Measurements from ENCODE around the gene DBR1. TPM values are rescaled to one million over a fixed set of nuclear protein-coding genes. Genes with fewer than 3 reads are reported as not detected.
A peak's percentile ranks its signal among the peaks of the same experiment; 100 is the strongest.

The DBR1 gene
- 9.7 and 12.3 TPM in 2 replicates for total RNA-seq (2014; rRNA removed; shearing (Covaris generic); ENCODE audit: low replicate concordance)

GRCh38 chr3:138174421-138175131 is at the start of gene DBR1:
Gene DBR1, minus strand, starts transcription at chr3:138174921. Its CDS starts 126 bp downstream, at chr3:138174795.
- Histone ChIP-seq H3K27me3 (ENCODE audit: low read length) (no peaks in the 10 kb centered on the region), H3K4me2 (ENCODE audit: low read depth, low read length, poor library complexity, severe bottlenecking) (peak within 1 kb of the TSS; percentile 86), H3K9me2 (replicated peaks; ENCODE audit: insufficient read depth, low read length) (no peaks in the 10 kb centered on the region), H2AFZ (ENCODE audit: low read length) (peak within 1 kb of the TSS; percentile 99), H3K36me3 (ENCODE audit: insufficient read depth, low read length) (peaks cover 10% of the 10 kb centered on the region; the same call in 1 of the 2 replicates), H3K9ac (ENCODE audit: low read length) (peak within 1 kb of the TSS; percentile 82), H3K4me1 (ENCODE audit: low read length) (peaks cover 28% of the 10 kb centered on the region), H4K20me1 (ENCODE audit: insufficient read depth, low read depth, low read length) (no peaks in the 10 kb centered on the region), H3K27ac (ENCODE audit: low read length) (peak within 1 kb of the TSS; percentile 76), H3K4me3 (ENCODE audit: low read length) (peak within 1 kb of the TSS; percentile 80), H3K79me2 (ENCODE audit: low read length) (peaks cover 42% of the 10 kb centered on the region), H3K9me3 (ENCODE audit: low read length) (no peaks in the 10 kb centered on the region)
- DNase-seq: peak; percentile 95

- no peak for DNase-seq
- no peak overlapping the region for H3K4me3 ChIP-seq (ENCODE audit: low read length)
These were observed 48.2 kb upstream of the DBR1 start for GRCh38 chr3:138222942-138223287.

GRCh38 chr3:138222131-138222941 is 47.6 kb upstream of the DBR1 start:
- Histone ChIP-seq H2AFZ (ENCODE audit: low read length) (no peak overlapping the region), H3K9me2 (replicated peaks; ENCODE audit: insufficient read depth, low read length) (no peaks in the 10 kb centered on the region), H4K20me1 (ENCODE audit: insufficient read depth, low read depth, low read length) (no peaks in the 10 kb centered on the region), H3K27me3 (ENCODE audit: low read length) (no peaks in the 10 kb centered on the region), H3K4me2 (ENCODE audit: low read depth, low read length, poor library complexity, severe bottlenecking) (no peak overlapping the region), H3K79me2 (ENCODE audit: low read length) (peaks cover 52% of the 10 kb centered on the region), H3K9me3 (ENCODE audit: low read length) (no peaks in the 10 kb centered on the region), H3K36me3 (ENCODE audit: insufficient read depth, low read length) (peaks cover 33% of the 10 kb centered on the region), H3K4me1 (ENCODE audit: low read length) (no peaks in the 10 kb centered on the region), H3K9ac (ENCODE audit: low read length) (no peak overlapping the region), H3K4me3 (ENCODE audit: low read length) (no peak overlapping the region), H3K27ac (ENCODE audit: low read length) (no peak overlapping the region)
- DNase-seq: no peak

More at GRCh38 chr3:138222942-138223287, 48.2 kb upstream of the DBR1 start:
- no peaks in the 10 kb centered on the region for H3K9me2 ChIP-seq (replicated peaks; ENCODE audit: insufficient read depth, low read length)
- no peak overlapping the region for H2AFZ ChIP-seq (ENCODE audit: low read length)
- H4K20me1 ChIP-seq (ENCODE audit: insufficient read depth, low read depth, low read length): no peaks in the 10 kb centered on the region
- H3K9me3 ChIP-seq (ENCODE audit: low read length): no peaks in the 10 kb centered on the region
- no peak overlapping the region for H3K9ac ChIP-seq (ENCODE audit: low read length)
- H3K27ac ChIP-seq (ENCODE audit: low read length): no peak overlapping the region
- no peaks in the 10 kb centered on the region for H3K4me1 ChIP-seq (ENCODE audit: low read length)
- no peak overlapping the region for H3K4me2 ChIP-seq (ENCODE audit: low read depth, low read length, poor library complexity, severe bottlenecking)
- peaks cover 33% of the 10 kb centered on the region for H3K36me3 ChIP-seq (ENCODE audit: insufficient read depth, low read length)
- H3K79me2 ChIP-seq (ENCODE audit: low read length): peaks cover 49% of the 10 kb centered on the region
- no peaks in the 10 kb centered on the region for H3K27me3 ChIP-seq (ENCODE audit: low read length)

- no peaks in the 10 kb centered on the region for H3K27me3 ChIP-seq (ENCODE audit: low read length)
- H4K20me1 ChIP-seq (ENCODE audit: insufficient read depth, low read depth, low read length): no peaks in the 10 kb centered on the region
- no peaks in the 10 kb centered on the region for H3K9me3 ChIP-seq (ENCODE audit: low read length)
- H3K4me2 ChIP-seq (ENCODE audit: low read depth, low read length, poor library complexity, severe bottlenecking): no peak overlapping the region
- peaks cover 39% of the 10 kb centered on the region for H3K36me3 ChIP-seq (ENCODE audit: insufficient read depth, low read length)
- H3K27ac ChIP-seq (ENCODE audit: low read length): no peak overlapping the region
- H3K4me3 ChIP-seq (ENCODE audit: low read length): no peak overlapping the region
- no peaks in the 10 kb centered on the region for H3K4me1 ChIP-seq (ENCODE audit: low read length)
- no peak overlapping the region for H2AFZ ChIP-seq (ENCODE audit: low read length)
- H3K9ac ChIP-seq (ENCODE audit: low read length): no peak overlapping the region
- peak; percentile 28 for DNase-seq
- H3K9me2 ChIP-seq (replicated peaks; ENCODE audit: insufficient read depth, low read length): no peaks in the 10 kb centered on the region
- H3K79me2 ChIP-seq (ENCODE audit: low read length): peaks cover 64% of the 10 kb centered on the region
These were observed 46.1 kb upstream of the DBR1 start for GRCh38 chr3:138220788-138221187.

GRCh38 chr3:138220242-138220641 is 45.5 kb upstream of the DBR1 start:
- no peaks in the 10 kb centered on the region for H3K27me3 ChIP-seq (ENCODE audit: low read length)
- H3K27ac ChIP-seq (ENCODE audit: low read length): no peak overlapping the region
- H2AFZ ChIP-seq (ENCODE audit: low read length): no peak overlapping the region
- peaks cover 67% of the 10 kb centered on the region for H3K79me2 ChIP-seq (ENCODE audit: low read length)
- H3K4me1 ChIP-seq (ENCODE audit: low read length): no peaks in the 10 kb centered on the region
- peaks cover 35% of the 10 kb centered on the region for H3K36me3 ChIP-seq (ENCODE audit: insufficient read depth, low read length)
- no peak overlapping the region for H3K9ac ChIP-seq (ENCODE audit: low read length)
- no peaks in the 10 kb centered on the region for H3K9me2 ChIP-seq (replicated peaks; ENCODE audit: insufficient read depth, low read length)
- H3K4me3 ChIP-seq (ENCODE audit: low read length): no peak overlapping the region
- H3K4me2 ChIP-seq (ENCODE audit: low read depth, low read length, poor library complexity, severe bottlenecking): no peak overlapping the region
- DNase-seq: no peak
- no peaks in the 10 kb centered on the region for H3K9me3 ChIP-seq (ENCODE audit: low read length)
- H4K20me1 ChIP-seq (ENCODE audit: insufficient read depth, low read depth, low read length): no peaks in the 10 kb centered on the region

GRCh38 chr3:138219255-138219654 is 44.5 kb upstream of the DBR1 start:
- Histone ChIP-seq H3K9me2 (replicated peaks; ENCODE audit: insufficient read depth, low read length) (no peaks in the 10 kb centered on the region), H3K36me3 (ENCODE audit: insufficient read depth, low read length) (peaks cover 29% of the 10 kb centered on the region), H4K20me1 (ENCODE audit: insufficient read depth, low read depth, low read length) (no peaks in the 10 kb centered on the region), H3K9me3 (ENCODE audit: low read length) (no peaks in the 10 kb centered on the region), H3K4me2 (ENCODE audit: low read depth, low read length, poor library complexity, severe bottlenecking) (no peak overlapping the region), H3K4me3 (ENCODE audit: low read length) (no peak overlapping the region), H3K4me1 (ENCODE audit: low read length) (no peaks in the 10 kb centered on the region), H3K79me2 (ENCODE audit: low read length) (peaks cover 77% of the 10 kb centered on the region), H2AFZ (ENCODE audit: low read length) (no peak overlapping the region), H3K27ac (ENCODE audit: low read length) (no peak overlapping the region), H3K9ac (ENCODE audit: low read length) (no peak overlapping the region), H3K27me3 (ENCODE audit: low read length) (no peaks in the 10 kb centered on the region)
- DNase-seq: no peak

- H3K27ac ChIP-seq (ENCODE audit: low read length): no peak overlapping the region
- no peak overlapping the region for H3K9ac ChIP-seq (ENCODE audit: low read length)
- H3K27me3 ChIP-seq (ENCODE audit: low read length): no peaks in the 10 kb centered on the region
- H3K36me3 ChIP-seq (ENCODE audit: insufficient read depth, low read length): peaks cover 18% of the 10 kb centered on the region; the same call in 1 of the 2 replicates
- no peaks in the 10 kb centered on the region for H4K20me1 ChIP-seq (ENCODE audit: insufficient read depth, low read depth, low read length)
- H3K4me1 ChIP-seq (ENCODE audit: low read length): 0 out of 2 replicates have a peak, but pooled peaks cover 3% of the 10 kb centered on the region
- H2AFZ ChIP-seq (ENCODE audit: low read length): no peak overlapping the region
- peak; percentile 30 for DNase-seq
- H3K4me3 ChIP-seq (ENCODE audit: low read length): no peak overlapping the region
- no peaks in the 10 kb centered on the region for H3K9me3 ChIP-seq (ENCODE audit: low read length)
- no peak overlapping the region for H3K4me2 ChIP-seq (ENCODE audit: low read depth, low read length, poor library complexity, severe bottlenecking)
- H3K79me2 ChIP-seq (ENCODE audit: low read length): peaks cover 96% of the 10 kb centered on the region
- no peaks in the 10 kb centered on the region for H3K9me2 ChIP-seq (replicated peaks; ENCODE audit: insufficient read depth, low read length)
These were observed 38.8 kb upstream of the DBR1 start for GRCh38 chr3:138213398-138214085.

- Histone ChIP-seq H3K9me2 (replicated peaks; ENCODE audit: insufficient read depth, low read length) (no peaks in the 10 kb centered on the region), H3K79me2 (ENCODE audit: low read length) (peaks cover 100% of the 10 kb centered on the region)
These were observed 35.8 kb upstream of the DBR1 start for GRCh38 chr3:138210528-138210927.

More at GRCh38 chr3:138210528-138210927, 35.8 kb upstream of the DBR1 start:
- Histone ChIP-seq H2AFZ (ENCODE audit: low read length) (no peak overlapping the region), H3K4me1 (ENCODE audit: low read length) (0 out of 2 replicates have a peak, but pooled peaks cover 3% of the 10 kb centered on the region), H3K36me3 (ENCODE audit: insufficient read depth, low read length) (peaks cover 11% of the 10 kb centered on the region; the same call in 1 of the 2 replicates), H3K9ac (ENCODE audit: low read length) (no peak overlapping the region), H3K4me3 (ENCODE audit: low read length) (no peak overlapping the region), H3K27me3 (ENCODE audit: low read length) (no peaks in the 10 kb centered on the region), H3K9me3 (ENCODE audit: low read length) (no peaks in the 10 kb centered on the region), H3K4me2 (ENCODE audit: low read depth, low read length, poor library complexity, severe bottlenecking) (no peak overlapping the region), H3K27ac (ENCODE audit: low read length) (no peak overlapping the region), H4K20me1 (ENCODE audit: insufficient read depth, low read depth, low read length) (no peaks in the 10 kb centered on the region)
- DNase-seq: peak; percentile 20

Measured in Karpas-422 (cell line).